GM19438 (cell line): ENCODE results near the gene PTPRQ.

ENCODE experiments used
- ATAC-seq: cut with Tn5 transposase; IDR thresholded peaks from one replicate; pipeline ENCODE4 v1.9.1; 2021; ENCODE audit warnings: low read depth; ENCODE audit not compliant: unreplicated experiment

PTPRQ gene

DNA sequence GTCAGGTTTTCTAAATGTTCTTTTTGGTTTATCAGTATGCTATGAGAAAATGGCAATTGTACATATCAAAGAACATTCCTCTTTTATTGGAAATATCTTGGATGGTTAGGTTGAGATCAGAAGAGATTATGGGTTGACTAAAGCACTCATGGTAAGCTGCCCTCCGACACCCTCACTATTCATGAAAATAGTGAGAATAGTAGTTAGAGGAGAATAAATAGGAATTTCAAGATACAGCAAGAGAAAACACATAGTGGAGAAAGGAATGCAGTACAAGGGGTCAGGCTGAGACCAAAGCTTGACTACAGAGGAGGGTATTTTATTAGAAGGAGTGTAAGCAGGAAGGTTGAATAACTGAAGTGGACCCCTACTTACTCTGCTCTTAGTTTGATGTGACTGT lies 112.5 kb downstream of the PTPRQ start:
- no peak for ATAC-seq

DNA sequence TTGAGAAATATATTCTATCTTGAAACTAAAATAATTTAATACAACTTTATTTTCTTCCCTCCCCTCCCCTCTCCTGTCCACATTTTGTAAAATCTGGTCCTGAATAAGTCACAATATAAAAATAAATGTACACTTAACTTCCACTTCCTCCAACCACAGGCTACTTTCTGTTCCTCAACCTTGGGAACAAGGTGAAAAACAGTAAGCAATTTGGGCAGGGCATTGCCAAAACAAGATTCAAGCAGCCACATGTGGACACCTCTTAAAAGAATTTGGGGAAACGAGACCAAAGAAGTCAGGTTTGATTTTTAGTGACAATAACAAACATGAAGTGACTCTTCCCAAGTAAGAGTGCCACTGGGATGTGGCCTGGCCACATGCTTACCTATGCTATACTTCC lies 115.7 kb downstream of the PTPRQ start:
- no peak for ATAC-seq

DNA sequence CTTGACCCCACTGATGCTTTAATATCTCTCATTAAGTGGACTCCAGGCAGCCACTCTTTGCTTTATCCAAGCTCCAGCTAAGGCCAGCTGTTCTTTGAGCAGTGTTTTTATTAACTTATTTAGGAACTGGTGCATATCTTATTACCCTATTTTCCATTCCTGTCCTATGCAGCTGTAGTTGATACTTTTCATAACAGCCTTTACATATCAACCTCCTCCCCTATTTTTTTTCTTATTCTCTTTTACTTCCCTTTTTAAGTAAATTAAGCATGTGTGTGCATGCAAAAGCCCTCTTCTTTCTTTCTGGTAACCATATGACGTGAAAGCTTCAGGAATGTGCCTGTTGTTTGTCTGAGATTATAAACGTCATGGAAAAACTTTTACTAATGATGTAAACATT lies 121.2 kb downstream of the PTPRQ start:
- ATAC-seq: no peak

DNA sequence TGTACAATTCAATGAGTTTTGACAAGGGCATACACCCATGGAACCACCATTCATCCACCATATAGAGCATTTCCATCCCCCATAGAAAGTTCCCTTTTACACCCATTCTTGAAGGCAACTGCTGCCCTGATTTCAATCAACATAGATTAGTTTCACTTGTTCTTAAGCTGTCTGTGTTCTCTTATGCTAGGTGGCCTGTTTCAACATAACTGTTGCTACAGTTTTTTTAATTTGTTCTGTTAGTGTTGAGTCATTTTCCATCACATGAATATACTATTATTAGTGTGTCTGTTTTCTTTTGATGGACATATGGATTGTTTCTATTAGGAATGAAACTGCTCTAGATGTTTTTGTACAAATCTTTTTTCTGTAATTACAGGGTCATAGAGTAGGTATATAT lies 123.4 kb downstream of the PTPRQ start:
- no peak for ATAC-seq

DNA sequence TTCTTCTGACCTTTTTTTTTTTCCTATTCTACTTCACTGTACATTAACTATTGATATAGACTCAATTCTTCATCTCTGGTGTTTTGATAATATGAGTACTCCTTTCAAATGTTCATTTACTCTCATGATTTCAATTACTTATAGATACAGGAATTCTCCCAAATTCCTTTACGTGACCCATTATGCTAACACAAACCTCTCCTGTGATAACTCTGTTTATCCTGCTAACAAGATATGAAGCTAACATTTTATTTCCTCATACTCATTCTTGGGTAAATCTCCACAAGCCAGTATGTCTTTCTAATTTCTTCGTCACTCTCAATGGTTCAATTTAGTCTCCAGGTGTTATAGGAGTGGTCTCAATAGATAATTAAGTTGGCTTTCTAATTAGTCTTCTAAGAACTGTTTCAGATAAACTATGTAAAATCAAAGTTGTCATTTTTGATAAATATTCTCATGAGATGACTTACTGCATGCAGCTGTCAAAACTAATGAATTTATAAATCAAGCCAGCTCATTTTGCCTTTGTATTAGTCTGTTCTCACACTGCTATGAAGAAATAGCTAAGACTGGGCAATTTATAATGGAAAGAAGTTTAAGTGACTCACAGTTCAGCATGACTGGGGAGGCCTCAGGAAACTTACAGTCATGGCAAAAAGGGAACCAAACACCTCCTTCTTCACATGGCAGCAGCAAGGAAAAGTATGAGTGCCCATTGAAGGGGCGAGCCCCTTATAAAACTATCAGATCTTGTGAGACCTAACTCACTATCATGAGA lies 132.8 kb downstream of the PTPRQ start:
- no peak for ATAC-seq

DNA sequence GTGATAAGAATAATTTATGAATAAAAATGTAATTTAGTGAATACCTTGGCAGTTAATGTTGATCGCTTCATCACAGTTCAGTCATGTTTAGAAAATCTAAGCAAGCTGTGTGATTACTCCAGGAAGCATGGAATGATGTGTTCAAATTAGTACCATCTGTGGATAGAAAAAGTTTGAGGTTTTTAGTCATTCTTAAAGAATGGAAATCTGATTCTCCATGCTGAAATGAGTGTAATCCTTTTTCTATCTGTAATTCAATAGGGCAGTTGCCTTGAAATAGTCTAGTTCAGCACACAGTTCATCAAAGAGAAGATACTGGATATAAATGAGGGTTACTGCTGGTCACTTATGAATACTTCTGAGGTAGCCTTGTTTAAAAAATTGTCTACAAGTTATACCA lies 136.2 kb downstream of the PTPRQ start:
- no peak for ATAC-seq

DNA sequence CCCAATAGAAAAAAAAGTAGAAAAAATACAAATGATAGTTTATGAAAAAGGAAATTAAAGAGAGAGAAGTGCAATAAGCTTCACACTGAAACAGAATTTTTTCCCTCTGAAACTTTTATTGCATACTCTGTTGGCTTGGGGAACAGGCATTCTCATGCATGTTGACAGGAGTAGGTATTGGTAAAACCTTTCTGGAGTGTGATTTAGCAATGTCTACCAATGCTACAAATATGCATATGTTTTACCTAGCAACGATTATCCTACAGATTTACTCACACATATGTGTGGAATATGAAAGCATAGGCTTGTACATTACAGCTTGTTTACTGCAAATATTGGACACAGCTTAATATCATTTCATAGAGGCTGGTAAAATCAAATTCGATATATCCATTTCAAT lies 137.7 kb downstream of the PTPRQ start:
- no peak for ATAC-seq

DNA sequence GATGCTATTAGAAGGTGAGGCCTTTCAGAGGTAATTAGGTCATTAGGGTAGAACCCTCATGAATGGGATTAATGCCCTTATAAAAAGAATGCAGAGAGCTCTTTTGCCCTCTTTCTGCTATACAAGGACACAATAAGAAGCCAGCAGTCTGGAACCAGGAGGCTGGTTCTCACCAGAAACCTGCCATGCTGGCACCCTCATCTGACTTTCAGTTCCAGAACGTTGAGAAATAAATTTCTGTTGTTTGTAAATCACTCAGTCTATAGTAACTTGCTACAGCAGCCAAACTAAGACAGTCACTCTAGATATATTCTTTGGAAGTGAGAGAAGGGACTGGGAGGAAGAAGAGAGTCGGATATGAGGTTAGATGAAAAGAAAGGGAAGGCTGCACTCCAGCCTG lies 138.4 kb downstream of the PTPRQ start:
- no peak for ATAC-seq

DNA sequence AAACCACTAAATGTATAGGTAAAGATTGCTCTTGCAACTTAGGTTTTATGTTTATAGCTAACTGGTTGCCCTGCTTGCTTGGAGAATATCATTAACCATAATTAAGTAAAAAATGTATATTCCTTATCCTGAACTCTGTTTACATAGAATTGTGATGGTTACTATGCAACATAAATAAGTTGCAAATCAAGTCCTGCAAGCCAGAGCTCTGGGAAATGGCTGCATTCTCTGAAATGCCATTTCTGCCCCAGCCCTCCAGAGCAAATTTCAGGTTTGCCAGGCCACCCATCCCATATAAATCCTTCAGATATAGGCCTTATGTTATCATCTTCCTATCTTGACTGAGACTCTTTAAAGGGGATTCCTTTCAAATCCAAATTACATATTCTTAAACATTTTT lies 145.0 kb downstream of the PTPRQ start:
- ATAC-seq: no peak

DNA sequence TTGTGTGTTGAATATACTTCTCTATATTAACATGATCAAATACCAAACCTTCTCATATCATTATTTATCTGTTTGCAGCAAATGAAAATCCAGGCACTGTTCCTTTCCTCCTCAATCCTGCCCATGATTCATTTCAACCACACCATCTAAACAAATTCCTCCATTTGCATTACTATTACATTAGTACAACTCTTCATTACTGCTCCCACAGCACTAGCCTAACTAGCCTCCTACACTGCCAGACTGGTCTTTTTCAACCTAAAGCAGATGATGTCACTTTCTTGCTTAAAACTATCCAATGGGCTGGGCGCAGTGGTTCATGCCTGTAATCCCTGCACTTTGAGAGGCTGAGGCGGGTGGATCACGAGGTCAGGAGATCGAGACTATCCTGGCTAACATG lies 146.1 kb downstream of the PTPRQ start:
- no peak for ATAC-seq

DNA sequence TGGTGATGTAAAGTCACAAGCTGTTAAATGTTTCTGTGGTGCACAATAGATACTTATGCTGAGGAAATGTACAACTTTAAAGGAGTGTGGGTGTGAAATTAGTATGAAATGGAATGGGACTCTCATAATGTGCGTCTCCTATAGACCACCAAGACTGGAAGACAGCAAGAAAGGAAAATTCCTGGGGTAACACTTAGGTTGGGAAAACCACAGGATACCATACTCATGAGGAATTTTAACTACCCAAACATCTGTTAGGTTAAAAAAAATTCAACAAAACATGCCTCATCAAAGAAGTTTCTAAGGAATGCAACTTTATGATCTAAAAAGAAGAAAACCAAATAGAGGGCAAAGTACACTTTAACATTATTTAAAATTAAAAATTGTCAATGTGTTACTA lies 149.7 kb downstream of the PTPRQ start:
- no peak for ATAC-seq

DNA sequence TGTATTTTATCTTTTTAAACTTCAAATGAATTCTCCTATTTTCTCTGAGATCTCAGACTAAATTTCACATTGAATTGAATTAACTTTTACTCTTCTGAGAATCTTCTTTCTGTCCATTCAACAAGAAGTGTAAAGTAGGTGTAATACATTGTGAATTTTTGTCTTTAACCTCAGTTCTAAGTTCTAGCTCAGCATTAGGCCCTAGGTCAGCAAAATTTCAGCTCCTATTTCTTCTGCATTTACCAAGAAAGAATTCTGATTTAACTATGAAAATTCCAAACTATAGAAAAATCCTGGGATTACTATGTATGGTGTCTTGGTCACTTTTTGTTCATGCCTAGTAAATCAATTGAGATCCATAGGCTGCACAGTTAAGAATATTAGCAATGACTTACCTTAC lies 152.5 kb downstream of the PTPRQ start:
- no peak for ATAC-seq

DNA sequence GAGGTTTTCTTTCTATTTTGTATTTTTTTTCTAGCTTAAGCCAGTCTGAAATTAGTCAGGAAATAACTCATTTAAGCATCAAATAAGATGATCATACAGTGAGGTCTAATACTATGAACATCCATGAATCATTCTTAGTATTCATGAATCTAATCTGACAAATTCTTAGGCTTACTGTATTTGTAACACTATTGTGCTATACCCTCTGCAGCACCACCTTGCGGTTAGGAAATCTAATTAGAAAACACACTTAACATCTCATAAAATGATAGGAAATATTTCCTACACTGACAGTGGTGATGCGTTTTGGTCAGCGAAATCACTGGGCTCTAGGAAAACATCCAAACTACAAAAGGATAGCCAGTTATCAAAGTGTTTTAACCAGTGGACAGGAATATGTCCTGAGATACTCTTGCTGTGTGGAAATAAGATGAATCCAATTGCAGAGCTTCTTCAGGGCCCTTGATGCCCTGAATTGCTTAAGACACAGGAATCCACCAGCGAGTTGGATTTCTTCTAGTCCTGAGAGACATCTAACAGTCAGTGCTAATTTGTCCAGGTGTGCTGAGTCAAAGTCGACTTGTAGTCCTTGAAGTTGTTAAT lies 154.1 kb downstream of the PTPRQ start:
- no peak for ATAC-seq

DNA sequence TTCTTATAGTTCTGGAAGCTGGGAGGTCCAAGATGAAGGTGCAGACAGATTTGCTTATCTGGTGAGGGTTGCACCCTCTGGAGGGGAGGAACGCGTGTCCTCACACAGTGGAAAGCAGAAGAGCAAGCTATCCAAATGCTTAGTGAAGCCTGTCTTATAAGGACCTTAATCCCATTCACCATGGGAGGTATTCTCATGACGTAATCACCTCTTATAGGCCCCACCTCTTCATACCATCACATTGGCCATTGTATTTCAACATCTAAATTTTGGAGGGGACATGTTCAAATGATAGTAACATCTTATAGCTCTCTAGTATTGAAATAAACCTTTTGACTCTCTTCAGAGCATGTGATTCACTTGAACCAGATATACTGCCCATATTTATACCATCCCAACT lies 158.4 kb downstream of the PTPRQ start:
- no peak for ATAC-seq

DNA sequence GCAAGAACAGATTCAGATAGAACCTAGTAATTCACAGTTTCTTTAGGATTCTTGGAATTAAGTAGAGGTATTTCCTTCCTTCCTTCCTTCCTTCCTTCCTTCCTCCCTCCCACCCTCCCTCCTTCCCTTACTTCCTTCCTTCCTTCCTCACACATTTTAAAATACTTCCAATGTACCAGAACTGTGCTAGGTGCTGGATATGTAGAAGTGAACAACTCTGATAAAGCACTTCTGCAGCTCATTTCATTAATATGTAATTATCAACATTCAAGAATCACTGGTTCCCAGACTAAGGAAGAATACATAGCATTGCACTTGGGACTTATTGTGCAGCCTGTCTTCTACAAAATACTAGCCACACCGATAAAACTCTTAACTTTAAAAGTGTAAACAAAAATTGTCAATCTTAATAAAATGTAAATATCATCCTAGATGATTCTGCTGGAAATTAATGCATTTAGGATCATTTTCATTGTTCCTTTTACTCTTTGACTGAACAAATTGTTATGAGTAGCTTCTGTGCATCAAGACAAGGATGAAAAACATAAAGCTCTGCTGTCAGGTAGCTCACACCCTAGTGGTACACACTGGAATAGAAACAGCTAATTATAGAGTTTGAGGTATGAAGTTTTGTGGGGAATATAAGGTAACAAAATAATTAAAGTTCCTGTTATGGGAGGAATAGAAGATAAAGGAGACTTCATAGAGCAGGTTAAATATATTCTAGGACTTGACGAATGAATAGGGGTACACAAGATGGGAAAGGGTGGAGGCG lies 163.5 kb downstream of the PTPRQ start:
- ATAC-seq: no peak

DNA sequence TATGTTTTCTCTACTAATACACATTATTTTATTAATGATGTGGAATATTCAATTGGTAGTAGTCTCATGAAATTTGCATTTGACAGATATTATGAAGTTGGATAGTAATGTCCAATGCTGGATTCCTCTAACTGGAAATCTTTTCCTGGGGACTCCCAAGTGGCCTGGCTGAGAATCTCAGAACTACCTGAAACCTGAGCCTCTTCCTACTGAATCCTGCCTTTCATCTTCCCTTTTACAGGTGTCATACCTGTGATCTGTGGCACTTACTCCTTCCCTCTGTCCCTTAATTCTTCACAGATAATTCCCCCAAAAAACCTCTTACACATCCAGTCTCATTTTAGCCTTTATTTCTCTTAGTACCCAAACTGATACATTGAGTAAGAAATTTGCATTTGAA lies 173.7 kb downstream of the PTPRQ start:
- no peak for ATAC-seq

DNA sequence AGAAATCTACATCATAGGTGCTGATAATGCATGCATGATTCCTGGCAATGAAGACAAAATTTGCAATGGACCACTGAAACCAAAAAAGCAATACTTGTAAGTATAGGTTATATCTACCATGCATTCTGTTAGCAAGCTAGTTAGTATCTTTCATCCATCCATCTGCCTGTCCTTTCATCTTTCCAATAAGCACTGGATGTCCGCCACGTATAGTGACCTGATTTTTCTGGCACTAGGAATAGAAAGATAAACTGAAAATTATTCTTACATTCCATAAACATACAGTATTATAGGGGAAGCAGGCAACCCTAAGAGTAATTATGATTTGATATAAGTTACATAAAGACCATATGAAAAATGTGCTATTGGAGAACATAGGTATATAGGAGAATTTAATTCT lies 176.2 kb downstream of the PTPRQ start:
- ATAC-seq: no peak

DNA sequence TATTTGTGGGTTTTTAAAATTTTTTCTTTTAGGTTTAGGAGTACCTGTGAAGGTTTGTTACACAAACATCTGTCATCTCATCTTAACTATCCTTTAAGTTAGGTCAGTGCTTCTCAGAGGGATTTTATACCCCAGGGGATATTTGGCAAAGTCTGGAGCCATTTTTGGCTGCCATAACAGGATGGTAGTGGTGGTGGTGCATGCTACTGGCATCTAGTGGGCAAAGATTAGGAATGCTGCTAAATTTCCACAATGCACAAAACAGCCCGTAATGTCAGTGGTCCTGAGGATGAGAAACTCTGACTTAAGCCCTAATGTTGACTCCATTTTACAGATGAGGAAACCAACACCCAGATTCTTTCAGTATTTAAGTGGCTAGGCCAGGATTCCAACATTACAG lies 178.2 kb downstream of the PTPRQ start:
- no peak for ATAC-seq

DNA sequence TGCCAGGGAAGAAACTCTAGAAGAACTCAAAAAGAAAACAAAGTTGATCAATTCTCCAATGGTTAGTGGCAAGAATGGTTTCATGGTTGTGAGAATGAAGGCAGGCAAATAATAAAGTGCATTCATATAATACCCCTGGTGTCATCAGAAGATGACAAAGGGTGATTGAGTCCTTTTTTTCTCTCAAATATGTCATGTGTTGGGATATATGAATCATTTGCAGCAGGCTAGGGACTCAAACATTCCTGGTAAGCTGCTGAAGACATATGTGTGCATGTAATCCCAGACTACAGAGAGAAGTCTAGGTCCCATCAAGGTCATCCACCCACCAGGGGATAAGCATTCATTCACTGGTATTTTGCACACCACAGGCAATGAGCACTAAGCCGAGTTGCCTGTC lies 181.0 kb downstream of the PTPRQ start:
- ATAC-seq: no peak

DNA sequence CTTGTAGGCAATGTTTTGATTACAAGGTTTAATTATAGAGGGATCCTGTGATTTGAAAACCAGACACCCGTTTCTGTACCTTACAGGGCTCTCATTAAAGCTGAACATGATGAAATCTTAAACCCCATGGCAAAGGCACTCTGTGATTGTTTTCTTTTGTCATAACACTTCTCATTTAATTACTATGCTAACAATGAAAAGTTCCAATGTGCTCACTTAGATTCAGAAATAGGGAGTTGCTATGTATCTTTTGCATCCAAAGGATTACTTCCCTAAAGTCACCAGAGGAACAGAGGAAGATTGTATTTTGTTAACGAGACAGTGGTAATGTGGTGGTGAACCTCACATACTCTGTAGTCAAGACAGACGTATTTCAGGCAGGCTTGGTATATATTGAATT lies 181.9 kb downstream of the PTPRQ start:
- ATAC-seq: no peak

DNA sequence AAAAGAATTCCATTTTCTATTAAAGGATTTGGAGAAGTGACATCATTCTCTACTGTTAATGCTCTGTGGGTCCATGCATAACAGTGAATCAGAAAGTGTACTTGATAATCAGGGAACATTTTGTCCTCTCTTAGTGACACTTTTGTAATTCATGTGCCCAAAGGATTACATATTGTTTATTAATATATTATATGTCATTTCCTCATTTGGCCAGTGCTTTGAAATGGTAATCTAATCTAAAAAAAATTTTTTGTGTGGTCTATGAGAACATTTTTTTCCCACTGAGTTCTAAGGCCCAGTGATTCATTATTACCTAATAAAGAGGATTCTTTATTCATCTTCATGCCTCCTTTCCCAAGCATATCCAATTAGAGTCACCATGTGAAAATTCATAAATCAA lies 183.7 kb downstream of the PTPRQ start:
- no peak for ATAC-seq

DNA sequence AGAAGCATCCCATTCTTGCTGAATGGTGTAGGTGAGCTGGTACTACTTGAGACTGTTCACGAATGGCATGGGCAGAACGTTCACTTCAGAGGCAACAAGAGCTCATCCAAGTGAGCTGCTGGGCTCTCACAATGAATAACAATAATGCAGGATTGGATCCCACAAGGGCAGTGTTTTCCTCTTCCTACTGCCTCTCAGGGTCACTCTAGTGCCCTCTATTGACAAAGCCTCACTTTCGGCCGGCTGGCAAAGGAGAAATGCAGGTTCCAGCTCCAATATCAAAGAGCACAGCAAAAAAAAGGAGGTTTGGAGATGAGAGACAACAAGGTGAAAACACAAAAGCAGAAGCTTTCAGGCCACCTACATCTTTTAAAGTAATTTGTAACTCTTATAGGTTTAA lies 188.8 kb downstream of the PTPRQ start:
- ATAC-seq: no peak
